Measurements from ENCODE around the gene C19orf81. TPM values are rescaled to one million over a fixed set of nuclear protein-coding genes. Genes with fewer than 3 reads are reported as not detected.

Gene C19orf81
- total RNA-seq, 2 donors from 2014 or later, result 4.3 to 33.2 TPM

DNA sequence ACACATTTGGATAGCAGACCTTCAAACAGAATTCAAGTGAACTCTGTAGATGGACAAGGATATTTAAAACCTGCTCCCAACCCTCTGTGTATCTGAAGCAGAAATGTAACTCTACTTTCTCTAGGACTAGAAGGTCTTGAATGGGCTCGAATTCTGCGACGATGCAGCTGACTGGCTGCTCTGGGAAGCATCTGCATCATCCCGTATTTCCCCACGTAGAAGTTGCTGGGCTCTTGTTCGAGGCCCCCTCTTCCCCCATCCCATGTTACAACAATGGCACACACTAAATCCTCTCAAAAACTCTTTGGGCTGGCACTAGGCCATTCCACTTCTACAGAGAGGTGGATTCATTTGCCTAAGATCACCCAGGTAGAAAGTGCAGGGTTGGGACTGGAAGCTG lies 15.0 kb downstream of the C19orf81 start:
- TF ChIP-seq POLR2A (IDR thresholded peaks at IDR 0.05), result no peak
- TF ChIP-seq, protein P1, sequence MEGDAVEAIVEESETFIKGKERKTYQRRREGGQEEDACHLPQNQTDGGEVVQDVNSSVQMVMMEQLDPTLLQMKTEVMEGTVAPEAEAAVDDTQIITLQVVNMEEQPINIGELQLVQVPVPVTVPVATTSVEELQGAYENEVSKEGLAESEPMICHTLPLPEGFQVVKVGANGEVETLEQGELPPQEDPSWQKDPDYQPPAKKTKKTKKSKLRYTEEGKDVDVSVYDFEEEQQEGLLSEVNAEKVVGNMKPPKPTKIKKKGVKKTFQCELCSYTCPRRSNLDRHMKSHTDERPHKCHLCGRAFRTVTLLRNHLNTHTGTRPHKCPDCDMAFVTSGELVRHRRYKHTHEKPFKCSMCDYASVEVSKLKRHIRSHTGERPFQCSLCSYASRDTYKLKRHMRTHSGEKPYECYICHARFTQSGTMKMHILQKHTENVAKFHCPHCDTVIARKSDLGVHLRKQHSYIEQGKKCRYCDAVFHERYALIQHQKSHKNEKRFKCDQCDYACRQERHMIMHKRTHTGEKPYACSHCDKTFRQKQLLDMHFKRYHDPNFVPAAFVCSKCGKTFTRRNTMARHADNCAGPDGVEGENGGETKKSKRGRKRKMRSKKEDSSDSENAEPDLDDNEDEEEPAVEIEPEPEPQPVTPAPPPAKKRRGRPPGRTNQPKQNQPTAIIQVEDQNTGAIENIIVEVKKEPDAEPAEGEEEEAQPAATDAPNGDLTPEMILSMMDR (IDR thresholded peaks at IDR 0.05), result no peak
- no peak for TF ChIP-seq POLR2AphosphoS5 (IDR thresholded peaks at IDR 0.05)
- DNase-seq (ENCODE audit: low spot score), result no peak
- WGBS, result 89% methylated on average over 6 of the region's 6 CpGs
- H3K9me3 ChIP-seq, result no peaks in the 10 kb centered on the region
- no peak overlapping the region for H3K4me3 ChIP-seq
- H3K27me3 ChIP-seq (replicated peaks; ENCODE audit: insufficient read depth), result peaks cover 21% of the 10 kb centered on the region
- H3K4me1 ChIP-seq (replicated peaks), result no peaks in the 10 kb centered on the region
- intact Hi-C loops (cut with DNase I), result no loop called here
- no peak overlapping the region for H3K27ac ChIP-seq
- H3K36me3 ChIP-seq, result no peaks in the 10 kb centered on the region

DNA sequence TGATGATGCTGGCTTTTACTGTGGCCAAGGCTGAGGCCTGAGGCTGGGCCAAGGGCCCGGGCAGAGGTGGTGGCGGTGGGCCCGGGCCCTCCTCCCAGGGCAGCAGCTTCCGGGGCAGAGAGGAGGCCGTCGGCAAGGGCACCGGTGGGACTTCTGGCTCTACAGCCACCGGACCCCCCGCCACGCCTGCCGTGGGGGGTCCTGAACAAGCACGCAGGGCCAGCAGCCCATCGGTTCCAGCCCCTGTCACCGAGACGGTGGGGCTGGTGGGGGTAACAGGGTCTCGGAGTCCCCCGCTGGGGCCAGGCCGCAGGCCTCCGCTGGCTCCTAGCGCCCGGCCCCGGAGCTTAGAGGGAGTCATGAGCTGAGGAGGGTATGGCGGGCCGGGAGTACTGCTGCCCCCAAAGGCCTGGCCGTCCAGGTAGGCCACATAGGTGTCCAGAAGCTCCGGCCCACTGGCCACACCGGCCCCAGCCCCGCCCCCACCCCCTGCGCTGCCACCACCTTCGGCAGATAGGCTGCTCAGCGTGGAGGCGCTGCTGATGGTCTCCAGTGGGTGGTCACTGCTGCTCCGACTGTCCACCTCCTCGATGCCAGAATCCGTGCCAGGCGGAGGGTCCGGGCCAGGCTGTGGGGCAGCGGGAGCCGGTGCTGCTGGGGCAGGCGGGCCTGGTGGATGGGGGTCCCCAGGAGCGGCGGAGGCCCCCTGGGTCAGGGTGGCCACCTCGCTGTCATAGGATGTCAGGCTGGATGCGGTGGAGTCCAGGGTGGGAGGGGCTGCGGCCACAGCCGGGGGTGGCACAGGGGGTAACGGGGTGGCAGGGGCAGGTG lies 17.3 kb downstream of the C19orf81 start:
- Histone ChIP-seq H3K4me3 (no peak overlapping the region), H3K27ac (no peak overlapping the region), H3K4me1 (replicated peaks) (no peaks in the 10 kb centered on the region), H3K27me3 (replicated peaks; ENCODE audit: insufficient read depth) (peaks cover 30% of the 10 kb centered on the region), H3K9me3 (no peaks in the 10 kb centered on the region), H3K36me3 (no peaks in the 10 kb centered on the region)
- TF ChIP-seq, protein P1 (IDR thresholded peaks at IDR 0.05), result no peak
- TF ChIP-seq POLR2AphosphoS5 (IDR thresholded peaks at IDR 0.05), result no peak
- TF ChIP-seq POLR2A (IDR thresholded peaks at IDR 0.05), result no peak
- WGBS, result 19% methylated on average over 38 of the region's 47 CpGs
- DNase-seq (ENCODE audit: low spot score), result no peak
- intact Hi-C loops (cut with DNase I), result no loop called here

DNA sequence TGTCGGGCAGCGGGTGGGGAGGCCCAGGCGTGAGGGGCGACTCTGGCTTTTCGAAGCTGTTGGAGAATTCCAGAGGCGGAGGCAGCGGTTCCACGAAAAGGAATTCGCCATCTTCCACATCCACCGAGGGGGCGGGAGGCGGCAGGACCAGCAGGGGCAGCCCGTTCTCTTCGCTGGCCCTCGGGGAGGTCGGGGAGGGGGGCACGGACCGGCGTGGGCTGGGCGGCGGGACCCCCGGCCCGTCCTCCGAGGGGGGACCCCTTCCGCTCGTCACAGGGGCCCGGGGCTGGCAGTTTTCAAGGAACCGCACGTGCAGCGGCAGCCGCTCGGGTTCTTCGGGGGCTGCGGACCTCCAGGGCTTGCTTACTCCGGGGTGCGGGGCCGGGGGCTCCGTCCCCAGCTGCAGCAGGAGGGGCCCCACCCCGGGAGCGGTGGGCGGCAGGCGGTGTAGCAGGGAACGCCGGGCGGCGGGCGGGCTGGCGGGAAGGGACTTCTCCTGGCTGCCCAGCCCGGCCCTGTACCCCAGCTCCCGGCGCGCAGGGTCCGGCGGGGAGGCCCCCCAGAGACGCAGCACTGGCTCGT lies 18.0 kb downstream of the C19orf81 start:
- peak overlapping the region in 1 of 2 donors; percentile 1 for H3K4me3 ChIP-seq
- WGBS, result 2% methylated on average over 38 of the region's 56 CpGs
- DNase-seq (ENCODE audit: low spot score), result no peak
- H3K27ac ChIP-seq, result no peak overlapping the region
- peaks cover 30% of the 10 kb centered on the region for H3K27me3 ChIP-seq (replicated peaks; ENCODE audit: insufficient read depth)
- intact Hi-C loops (cut with DNase I), result no loop called here
- TF ChIP-seq POLR2AphosphoS5 (IDR thresholded peaks at IDR 0.05) (no peak), POLR2A (IDR thresholded peaks at IDR 0.05) (no peak)
- TF ChIP-seq, protein P1 (IDR thresholded peaks at IDR 0.05), result no peak
- H3K4me1 ChIP-seq (replicated peaks), result no peaks in the 10 kb centered on the region
- H3K36me3 ChIP-seq, result no peaks in the 10 kb centered on the region
- no peaks in the 10 kb centered on the region for H3K9me3 ChIP-seq

DNA sequence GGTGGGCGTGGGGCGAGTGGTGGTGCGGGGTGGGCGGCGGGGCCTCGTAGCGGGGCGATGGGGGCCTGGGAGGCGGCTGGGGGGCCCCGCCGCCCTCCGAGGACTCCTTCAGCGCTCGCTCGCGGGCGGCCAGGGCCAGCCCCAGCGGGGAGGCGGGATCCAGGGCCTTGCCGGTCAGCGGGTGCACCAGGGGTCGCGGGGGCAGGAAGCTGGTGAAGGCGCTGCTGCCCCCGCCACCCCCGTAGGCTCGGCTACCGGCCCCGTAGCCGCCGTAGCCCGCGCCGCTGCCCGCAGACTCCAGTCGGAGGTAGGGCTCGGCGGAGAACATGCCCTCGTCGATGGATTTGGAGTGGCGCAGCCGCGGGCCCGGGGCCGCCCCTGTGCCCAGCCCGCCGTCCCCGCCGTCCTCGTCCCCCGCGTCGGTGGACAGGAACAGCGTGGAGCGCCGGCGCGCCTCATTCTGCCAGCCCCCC lies 18.6 kb downstream of the C19orf81 start:
- H3K27me3 ChIP-seq (replicated peaks; ENCODE audit: insufficient read depth), result peaks cover 30% of the 10 kb centered on the region
- no peaks in the 10 kb centered on the region for H3K4me1 ChIP-seq (replicated peaks)
- TF ChIP-seq POLR2A (IDR thresholded peaks at IDR 0.05), result no peak
- TF ChIP-seq, protein P1 (IDR thresholded peaks at IDR 0.05), result no peak
- no peak for TF ChIP-seq POLR2AphosphoS5 (IDR thresholded peaks at IDR 0.05)
- 4% methylated on average over 11 of the region's 58 CpGs for WGBS
- no peak overlapping the region for H3K27ac ChIP-seq
- H3K36me3 ChIP-seq, result no peaks in the 10 kb centered on the region
- no peaks in the 10 kb centered on the region for H3K9me3 ChIP-seq
- intact Hi-C loops (cut with DNase I), result no loop called here
- no peak for DNase-seq (ENCODE audit: low spot score)
- H3K4me3 ChIP-seq, result peak overlapping the region in 1 of 2 donors; percentile 1

Measured in prostate gland (tissue), 2 donors.